SIG-M5 treated with dmso at 0.1 percent for 504 hours (cell line): ENCODE data around the gene MTMR1.

Source experiments
- DNase-seq: peaks from one replicate; lab custom pipeline; 2025; ENCODE audit not compliant: unreplicated experiment; lab: John Stamatoyannopoulos, UW

The MTMR1 gene

GRCh38 chrX:150692831-150693724 lies at the start of gene MTMR1:
Gene MTMR1, plus strand, starts transcription at chrX:150693396. Its CDS starts 135 bp downstream, at chrX:150693531.
- DNase-seq, result no peak

DNA sequence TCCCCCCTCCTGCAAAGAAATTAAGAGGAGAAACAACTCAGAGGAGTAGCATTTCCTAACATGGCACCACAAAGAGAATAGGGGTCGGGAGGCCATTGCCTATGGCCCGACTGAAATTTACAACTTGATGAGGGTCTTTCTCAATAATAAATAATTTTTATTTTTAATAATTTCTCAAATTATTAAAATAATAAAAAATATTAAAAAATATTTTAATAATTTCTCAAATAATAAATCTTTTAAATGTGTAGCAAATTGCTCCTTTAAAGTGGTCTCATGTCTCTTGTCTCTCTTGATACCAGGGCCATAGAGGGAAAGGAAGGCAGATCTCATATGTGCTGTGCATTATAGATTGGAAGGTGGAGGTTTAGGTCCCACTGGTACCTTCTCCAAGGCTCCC lies 49.2 kb upstream of the MTMR1 start:
- DNase-seq, result no peak

DNA sequence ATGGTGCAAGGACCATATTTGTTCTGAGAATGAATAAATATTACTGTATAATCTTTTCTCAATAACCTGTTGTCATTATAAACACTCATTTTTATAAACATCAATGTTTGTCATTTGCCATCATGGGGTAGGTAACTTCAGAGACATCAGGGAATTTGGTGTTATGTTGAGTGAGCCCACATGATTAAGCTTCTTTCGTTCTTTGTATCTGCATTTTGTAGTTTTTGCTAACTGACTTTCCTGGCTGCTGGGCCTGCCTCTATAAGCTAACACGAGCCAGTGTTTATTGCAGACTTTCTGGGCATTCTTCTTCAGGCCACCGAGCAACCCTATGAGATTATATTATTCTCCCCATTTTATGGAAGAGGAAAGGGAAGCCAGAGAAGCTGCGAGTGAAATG lies 48.8 kb upstream of the MTMR1 start:
- no peak for DNase-seq

DNA sequence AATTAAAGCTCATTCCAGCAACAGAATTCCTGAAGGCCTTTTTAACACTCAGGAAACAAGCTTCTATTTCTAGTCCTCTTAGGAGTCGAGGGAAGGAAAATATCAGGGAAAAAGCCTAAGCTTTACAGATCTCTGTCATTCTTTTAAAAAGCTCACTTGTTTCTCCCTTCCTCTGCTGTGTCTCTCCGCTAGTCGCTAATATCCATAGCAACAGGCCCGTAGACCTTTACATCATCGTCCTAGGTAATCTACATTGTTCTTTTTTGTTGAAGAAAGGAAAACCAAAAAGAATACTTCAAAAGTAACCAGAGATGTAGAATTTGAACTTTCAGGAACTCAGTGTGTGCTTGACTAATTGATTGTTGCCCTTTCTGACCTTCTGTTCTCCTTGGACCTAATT lies 45.9 kb upstream of the MTMR1 start:
- DNase-seq, result no peak

DNA sequence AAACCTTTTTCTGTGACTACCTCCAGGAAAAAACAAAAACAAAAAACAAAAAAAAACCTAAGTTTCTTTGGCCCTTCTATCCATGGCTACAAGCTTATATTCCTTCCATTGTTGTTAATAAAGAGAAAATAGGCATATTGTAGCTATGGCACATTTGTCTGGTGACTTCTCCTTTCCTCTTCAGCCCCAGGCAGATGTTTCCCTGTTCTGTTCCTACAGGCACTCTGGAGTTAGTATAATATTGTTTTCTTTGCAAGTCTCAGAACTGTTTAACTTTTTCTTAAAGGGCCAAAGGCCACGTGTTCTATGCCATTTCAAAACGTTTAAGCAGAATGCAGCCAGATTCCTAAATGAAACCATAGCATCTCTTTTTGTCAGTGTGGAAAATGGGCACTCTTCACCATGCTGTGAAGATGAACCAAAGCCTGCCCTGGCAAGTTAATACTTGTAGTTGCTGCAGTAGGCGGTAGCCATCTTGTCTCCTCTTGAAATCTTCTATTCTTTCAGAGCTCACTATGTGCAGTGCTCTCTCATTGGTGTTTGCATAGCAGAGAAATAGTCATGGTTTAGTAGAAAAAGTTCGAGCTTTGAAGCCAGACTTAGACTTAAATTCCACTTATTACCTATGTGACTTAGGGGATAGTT lies 44.8 kb upstream of the MTMR1 start:
- DNase-seq, result no peak

DNA sequence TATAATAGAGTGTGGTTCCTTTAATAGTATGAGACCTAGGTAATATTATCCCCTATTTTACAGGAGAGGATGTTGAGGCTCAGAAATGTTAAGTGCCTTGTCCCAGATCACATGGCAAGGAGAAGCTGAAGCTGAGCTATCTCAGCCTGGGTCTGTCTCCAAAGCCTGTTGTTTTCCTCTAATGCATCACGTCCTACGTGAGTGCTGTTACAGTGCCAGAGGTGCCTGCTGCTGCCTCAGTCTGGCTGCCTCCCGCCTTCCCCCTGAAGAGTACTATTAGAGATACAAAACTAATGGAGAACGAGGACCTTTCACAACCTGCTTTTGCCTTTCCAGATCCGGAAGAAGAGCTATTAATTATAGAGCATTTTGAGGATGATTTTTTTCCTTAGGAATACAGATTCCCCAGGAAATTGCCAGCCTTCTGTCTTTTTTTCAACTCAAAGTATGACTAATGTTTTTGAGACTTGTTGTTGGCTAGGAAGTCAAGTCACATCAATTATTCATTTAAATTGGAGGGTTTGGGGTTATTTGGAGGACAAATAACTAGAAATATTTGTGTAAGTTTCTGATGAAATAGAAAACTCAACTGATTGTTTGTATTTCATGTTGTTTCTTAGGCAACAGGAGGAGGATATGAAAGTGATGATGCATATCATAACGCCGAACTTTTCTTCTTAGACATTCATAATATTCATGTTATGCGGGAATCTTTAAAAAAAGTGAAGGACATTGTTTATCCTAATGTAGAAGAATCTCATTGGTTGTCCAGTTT lies 43.9 kb upstream of the MTMR1 start:
- DNase-seq, result no peak

DNA sequence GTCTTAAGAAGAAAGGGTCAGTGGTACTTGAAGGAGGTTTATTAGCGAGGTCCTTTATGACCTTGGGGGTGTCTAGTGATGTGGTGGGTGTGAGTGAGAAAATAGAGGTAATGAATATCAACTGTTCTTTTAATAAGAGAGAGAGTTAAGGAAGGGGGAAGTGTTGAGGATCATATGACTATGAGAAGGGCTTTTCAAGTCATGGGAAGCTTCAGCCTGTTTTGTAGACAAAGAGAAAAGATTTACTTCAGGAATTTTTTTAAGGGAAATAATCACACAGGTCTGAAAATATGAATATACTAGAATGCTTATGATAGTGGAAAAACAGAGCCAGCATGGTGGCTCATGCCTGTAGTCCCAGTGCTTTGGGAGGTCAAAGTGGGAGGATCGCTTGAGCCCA lies 41.3 kb upstream of the MTMR1 start:
- no peak for DNase-seq

DNA sequence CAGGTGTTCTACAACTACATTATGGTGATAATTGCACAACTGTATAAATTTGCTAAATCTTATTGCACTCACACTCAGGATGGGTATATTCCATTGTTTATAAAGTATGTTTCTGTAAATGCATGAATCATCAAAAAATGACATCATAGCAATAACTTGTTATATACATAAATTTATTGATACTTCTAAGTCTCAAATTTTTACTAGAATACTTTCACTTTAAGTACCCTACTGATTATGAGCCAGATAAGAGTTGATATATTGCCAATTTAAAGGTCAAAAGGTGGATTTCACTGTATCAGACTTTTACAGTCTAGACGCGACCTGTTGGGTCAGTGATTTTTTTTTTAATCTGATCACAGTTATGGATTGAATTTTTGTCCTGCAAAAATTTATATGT lies 37.4 kb upstream of the MTMR1 start:
- DNase-seq, result no peak

GRCh38 chrX:150663073-150663472 lies 30.1 kb upstream of the MTMR1 start:
- DNase-seq, result no peak

GRCh38 chrX:150664290-150664689 lies 28.9 kb upstream of the MTMR1 start:
- no peak for DNase-seq

DNA sequence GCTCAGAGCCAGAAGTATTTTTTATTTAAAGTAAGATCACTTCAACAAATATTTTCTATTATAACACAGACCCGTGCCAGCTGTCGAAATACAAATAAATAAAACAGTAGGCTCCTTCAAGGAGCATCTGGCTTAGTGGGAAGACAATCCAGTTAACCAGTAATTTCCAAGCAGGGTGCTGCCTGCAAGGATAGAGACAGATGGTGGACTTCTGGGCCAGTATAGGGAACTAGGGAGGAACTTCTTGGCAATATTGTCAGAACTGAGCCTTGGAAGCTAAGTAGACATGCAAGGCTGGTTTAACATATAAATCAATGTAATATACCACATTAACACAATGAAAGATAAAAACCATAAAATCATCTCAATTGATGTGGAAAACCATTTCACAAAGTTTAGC lies 17.0 kb upstream of the MTMR1 start:
- no peak for DNase-seq

GRCh38 chrX:150680974-150681373 lies 12.2 kb upstream of the MTMR1 start:
- DNase-seq, result no peak

- no peak for DNase-seq
Observed at GRCh38 chrX:150683112-150683511, 10.1 kb upstream of the MTMR1 start.

DNA sequence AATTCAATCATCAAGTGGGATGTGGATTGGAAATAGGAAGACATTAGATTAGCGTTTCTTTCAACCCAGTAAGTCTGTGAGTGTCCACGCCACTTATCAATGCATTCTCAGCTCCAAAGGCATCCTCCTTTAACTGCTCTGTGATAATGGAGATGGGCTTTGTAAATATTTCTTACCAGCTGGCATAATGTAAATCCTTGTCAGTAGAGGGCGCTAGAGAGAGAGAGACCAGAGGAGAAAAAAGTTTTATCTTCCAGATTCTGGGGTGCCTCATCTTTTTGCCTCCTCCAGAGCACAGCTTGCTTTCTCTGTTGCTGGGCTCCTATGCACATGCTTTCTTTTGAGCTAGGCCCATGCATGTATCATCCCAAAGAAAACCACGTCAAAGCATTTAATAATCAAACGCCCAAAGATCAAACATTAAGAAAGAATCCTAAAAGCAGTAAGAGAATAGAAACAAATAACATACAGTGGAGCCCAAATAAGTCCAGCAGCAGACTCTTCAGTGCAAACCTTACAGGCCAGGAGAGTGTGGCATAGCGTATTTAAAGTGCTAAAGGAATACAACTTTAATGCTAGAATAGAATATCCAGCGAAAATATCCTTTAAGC lies 9.6 kb upstream of the MTMR1 start:
- peak; percentile 37 for DNase-seq

GRCh38 chrX:150688911-150689451 lies 4.2 kb upstream of the MTMR1 start:
- DNase-seq, result peak; percentile 63

GRCh38 chrX:150690126-150690525 lies 3.1 kb upstream of the MTMR1 start:
- DNase-seq, result no peak

DNA sequence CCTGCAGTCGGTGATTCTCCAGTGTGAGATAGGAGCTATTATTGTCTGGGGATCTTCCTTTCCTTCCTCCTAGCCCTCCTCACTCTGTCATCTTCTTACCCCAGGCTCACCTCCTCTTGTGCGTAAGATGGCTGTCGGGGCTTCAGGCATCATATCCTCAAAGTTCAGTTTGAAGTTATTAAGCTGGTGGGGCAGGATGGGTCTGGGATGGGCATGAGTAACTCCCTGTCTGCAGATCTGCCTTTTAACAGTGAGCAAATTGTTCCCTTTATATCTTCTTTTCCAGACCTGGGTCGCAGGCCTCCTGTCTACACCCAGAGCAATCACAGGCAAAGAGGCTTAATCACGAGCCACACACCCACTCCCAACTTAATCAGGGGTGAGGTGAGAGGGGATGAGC lies 900 bp upstream of the MTMR1 start:
- no peak for DNase-seq

- peak; percentile 52 for DNase-seq
Observed at GRCh38 chrX:150693725-150694574, 754 bp downstream of the MTMR1 start.

GRCh38 chrX:150694738-150695410 lies 1.7 kb downstream of the MTMR1 start:
- peak; percentile 53 for DNase-seq

DNA sequence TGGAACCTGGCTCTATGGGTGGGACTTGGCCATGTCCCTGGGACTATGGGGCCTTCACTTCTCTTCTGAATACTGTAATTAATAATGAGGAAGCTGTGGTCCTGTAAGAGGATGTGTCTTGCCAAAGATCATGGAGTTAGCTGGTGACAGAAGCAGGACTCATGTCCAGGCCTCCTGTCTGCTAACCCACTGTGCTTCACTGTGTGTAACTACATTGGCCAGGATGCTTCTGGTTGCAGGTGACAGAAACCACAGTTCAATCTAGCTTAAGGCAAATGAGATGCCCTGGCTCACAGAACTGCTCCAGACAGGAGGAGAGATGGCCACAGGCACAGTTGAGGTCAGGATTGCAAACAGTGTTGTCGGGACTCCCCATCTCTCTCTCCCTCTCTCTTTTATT lies 3.1 kb downstream of the MTMR1 start:
- DNase-seq, result no peak
